CD4-positive, alpha-beta T cell treated with Interleukin-17A for 1 hour (primary cell): ENCODE measurements around the gene VENTX.
"Not testable (repeated sequence)": the region's sequence is repeated elsewhere in the genome, so short reads cannot be mapped to it uniquely, and the experiment has no call there.

Source experiments
- DNase-seq: peaks from one replicate; pipeline ENCODE4 v3.0.0-alpha.2; 2020

VENTX gene

DNA sequence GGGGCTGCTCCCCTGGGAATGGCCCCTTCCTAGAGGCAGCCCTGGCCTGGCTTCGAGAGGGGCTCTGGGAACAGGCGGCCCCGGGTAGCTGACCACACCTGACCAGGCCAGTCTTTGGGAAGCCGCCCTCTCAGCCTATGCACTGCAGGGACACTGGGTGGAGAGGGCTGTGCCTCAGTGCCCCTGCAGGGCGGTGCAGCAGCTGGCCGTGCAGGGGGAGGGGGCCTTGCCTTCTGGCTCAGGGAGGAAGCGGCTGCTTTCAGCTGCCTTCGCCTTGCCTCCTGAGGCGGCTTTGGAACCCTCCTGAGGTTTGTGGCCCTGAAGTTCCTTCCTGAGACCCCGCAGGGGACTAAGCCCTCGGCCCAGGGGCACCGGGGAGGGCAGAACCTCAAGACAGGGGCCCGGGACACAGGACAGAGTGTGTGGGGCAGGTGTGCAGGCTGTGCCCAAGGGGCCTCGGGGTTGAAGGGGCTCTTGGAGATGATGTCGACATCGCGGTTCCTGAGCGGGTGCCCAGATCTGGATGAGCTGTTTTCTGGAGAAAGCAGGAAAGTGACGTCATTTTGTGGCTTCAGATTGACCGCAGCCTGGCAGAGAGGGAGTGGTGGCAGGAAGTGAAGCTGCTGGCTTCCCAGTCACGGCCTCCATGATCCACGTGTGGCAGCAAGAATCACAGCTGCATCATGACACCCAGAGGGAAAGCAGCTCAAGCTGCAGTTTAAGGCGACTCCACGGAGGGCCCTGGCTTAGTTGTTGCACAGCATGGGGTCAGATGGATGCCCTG is 21.4 kb downstream of the VENTX start:
- DNase-seq: peak; percentile 86

DNA sequence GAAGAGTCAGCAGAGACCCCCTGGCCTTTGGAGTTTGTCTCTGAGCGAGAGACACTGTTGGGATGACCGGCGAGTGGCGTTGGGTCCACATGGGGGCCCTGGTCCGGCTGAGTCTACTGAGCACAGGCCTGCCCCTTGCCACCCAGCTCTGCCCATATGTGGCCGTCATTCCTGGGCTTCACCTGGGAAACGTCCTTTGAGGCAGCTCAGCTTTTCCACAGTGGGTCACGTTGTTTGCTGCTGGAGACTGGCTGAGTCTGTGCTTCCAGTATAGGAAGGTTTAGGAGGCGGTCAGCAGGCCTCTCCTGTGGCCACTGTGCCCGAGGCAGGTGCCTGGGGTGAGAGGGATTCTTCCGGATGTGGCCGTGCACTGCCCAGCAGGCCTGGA is 21.9 kb downstream of the VENTX start:
- no peak for DNase-seq

DNA sequence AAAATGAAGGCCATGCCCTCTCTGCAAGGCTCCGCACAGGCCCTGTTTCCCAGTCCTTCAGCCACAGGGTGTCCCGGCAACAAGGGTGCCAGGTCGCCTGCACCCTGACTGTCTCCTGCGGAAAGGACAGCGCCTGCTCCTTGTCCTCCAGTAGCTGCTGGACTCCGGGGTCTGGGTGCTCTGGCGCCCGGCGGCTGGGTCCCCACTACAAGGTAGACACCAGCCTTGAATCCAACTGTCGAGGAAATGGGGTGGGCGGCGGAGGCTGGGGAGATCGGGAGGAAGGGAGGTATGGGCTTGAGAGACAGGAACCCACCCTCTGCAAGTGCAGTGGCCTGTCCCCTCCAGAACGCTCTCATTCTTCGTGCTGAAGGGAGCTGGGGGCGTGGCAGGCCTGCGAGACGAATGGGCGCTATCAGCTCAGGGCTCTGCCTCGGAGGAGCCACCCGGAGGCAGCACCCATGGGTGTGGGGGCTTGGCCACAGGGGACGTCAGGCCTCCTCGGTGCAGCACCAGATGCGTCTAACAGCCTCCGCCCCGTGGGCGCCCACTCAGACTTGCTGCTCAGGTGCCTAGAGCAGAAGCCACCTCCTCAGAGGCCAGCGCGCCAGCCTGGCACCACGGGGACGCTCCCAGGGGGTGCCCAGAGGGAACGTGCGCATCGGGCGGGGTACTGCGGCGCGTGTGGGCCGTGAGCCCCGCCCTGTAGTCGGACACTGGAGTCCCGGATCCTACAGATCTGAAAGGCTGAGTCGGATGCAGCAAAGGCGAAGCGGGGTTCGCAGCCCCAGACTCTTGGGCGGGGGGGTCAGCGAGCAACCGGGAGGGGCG is 23.5 kb downstream of the VENTX start:
- peak; percentile 70 for DNase-seq

DNA sequence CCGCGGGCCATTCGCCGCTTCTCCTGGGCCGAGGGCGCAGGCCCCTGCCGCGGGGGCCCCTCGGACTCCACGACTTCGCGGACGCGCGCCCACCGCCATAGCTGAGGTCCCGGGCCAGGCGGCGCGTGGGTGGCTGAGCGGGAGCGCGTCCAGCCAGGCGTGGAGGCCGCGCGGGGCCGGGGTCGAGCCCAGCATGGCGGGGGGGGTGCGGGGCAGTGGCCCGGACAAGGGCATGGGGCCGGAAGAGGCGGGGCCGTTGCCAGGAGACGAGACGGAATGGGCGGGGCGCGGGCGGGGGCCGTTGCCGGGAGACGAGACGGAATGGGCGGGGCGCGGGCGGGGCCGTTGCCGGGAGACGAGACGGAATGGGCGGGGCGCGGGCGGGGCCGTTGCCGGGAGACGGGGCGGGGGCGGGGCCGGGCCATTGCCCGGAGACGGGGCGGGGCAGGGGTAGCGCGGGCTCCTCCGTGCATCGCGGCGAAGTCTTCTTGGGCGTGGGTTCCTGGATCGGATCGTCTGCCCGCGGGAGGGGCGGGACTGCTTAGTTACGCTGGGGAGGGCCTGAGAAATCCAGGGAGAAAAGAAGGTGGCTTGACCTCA is 24.2 kb downstream of the VENTX start:
- DNase-seq: peak; percentile 90

DNA sequence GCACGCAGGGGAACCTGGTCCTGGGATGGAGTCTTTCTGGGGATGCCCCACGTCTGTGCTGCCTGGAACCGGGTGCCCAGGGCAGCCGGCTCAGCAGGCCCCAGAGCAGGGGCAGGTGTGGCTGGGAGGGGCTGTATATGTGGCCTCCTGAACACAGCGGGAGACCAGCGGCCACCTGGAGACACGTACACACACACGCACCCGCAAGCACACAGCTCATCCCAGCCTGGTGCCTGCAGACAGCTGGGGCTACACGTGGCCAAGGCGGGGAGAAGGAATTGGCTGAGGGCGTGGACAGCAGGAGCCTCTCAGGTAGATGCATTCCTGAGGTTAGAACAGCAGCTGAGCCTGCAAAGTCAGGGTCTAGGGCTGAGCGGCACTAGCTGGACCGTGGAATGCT is 25.0 kb downstream of the VENTX start:
- DNase-seq: no peak

DNA sequence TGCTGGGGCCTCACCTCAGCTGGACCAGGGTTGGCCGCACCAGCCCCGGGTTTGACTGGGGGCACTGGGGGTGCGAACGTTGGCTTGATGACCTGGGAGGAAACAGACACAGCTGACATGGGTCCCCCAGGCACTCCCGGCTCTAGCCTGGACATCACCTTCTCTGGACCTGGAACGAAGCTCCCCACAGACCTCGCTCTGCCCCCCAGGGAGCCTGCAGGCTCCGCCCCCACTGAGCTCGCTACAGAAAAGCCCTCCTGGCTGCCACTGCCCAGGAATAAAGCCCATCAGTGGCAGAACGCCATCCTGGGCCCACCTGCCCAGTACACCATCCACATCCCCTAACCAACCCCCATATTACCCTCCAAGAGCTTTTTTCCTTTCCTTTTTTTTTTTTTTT is 26.0 kb downstream of the VENTX start:
- no peak for DNase-seq

DNA sequence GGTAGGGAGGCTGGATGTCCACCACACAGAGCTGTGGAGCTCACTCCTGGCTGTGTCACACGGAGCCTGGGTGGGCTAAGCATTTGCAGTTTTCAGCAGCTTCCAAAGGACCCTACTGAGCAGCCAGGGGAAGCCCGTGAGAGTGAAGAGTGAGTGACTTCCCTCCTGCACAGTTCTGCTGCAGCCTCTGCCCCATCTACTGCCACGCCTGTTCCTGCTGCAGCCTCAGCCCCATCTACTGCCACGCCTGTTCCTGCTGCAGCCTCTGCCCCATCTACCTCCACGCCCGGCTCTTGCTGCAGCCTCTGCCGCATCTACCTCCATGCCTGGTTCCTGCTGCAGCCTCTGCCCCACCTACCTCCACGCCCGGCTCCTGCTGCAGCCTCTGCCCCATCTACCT is 26.8 kb downstream of the VENTX start:
- DNase-seq: peak; percentile 61

DNA sequence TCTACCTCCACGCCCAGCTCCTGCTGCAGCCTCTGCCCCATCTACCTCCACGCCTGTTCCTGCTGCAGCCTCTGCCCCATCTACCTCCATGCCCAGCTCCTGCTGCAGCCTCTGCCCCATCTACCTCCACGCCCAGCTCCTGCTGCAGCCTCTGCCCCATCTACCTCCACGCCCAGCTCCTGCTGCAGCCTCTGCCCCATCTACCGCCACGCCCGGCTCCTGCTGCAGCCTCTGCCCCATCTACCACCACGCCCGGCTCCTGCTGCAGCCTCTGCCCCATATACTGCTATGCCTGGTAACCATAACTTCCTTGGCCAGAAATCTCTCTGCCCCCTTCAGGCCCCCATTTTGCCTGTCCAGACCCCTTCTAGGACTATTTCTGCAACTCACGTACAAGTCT is 27.4 kb downstream of the VENTX start:
- DNase-seq: not testable (repeated sequence)

DNA sequence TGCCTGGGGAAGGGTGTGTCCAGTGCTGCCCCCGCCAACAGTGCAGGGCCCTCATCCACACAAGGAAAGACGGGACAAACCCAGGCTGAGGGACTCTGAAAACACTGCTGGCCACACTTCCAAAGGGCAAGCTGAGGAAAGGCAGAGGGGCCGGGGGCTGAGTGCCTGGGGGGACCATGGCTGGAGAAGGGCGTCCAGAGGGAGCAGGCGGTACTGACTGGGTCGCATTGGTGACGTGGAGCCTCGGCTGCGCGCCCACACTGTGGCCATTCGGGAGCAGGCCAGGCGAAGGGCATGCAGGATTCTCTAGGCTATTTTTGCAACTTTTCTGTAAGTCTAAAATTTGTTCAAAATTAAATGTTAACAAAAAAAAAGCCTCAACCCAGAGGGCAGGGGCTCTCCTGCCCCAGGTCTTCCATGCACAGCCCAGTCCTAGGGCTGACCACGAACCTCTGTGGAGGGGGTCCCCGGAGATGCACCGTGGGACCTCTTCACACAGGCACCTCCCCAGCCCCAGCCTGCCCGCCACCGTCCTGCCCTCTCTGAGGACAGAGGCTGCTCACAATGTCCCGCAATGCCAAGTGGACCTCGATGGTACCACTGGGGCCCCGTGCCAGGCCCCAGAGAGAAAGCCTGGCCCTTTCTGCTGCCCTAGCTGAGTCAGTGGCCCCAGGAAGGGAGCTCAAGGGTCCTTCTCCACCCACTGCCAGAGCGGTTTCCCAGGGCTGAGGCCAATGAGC is 28.6 kb downstream of the VENTX start:
- DNase-seq: no peak

DNA sequence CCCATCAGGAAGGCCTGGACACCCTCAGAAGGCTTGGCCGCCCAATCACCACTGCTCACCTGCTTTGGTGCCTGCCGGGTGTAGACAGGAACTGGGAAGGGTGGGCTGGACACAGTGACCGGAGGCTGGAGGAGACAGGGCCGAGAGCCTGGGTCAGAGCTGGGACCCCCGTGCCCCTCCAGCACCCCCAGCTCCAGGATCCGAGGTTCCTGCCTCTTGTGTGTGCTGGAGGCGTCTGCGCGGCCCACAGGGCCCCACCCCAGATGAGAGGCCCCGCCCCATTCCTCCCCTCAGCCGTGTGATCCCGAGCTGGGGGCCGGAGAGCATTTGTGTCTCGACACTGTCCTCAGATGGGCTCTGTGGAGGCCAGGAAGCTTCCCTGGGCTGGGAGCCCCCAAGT is 29.6 kb downstream of the VENTX start:
- DNase-seq: no peak

DNA sequence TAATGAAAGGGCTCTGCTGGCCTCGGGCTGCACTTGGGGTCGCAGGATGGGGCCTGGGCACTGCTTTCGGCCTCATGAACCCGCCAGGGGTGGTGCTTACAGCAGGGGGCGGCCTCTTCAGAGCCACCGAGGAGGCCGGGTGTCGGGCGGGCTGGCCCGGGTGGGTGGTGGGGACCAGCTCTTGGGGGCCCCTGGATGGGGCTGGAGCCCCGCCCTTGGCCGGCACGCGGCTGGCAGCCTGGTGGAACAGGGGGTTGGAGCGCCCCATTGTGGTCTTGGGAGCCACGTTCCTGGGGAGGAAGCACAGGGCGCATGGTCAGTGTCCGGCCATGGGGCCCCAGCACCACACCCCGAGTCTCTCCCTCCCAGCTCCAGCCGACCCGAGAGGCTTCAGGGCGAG is 30.2 kb downstream of the VENTX start:
- no peak for DNase-seq

DNA sequence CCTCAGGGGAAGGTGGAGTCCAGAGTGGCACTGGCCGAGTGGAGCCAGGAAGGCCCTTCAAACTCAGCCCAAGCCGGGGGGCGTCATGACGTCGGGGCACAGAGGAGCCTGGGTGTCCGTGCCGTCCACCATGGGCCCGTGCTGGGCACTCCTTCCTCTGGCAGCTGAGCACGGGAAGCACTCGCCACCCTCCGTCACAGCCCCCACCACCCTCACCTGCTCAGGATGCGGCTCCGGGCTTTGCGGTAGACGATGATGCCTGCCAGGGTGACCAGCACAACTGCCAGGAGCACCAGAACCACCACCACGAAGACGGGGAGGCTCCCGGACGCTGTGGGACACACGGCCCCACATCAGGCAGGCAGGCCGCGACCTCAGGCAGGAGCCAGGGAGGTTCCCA is 30.9 kb downstream of the VENTX start:
- DNase-seq: no peak

DNA sequence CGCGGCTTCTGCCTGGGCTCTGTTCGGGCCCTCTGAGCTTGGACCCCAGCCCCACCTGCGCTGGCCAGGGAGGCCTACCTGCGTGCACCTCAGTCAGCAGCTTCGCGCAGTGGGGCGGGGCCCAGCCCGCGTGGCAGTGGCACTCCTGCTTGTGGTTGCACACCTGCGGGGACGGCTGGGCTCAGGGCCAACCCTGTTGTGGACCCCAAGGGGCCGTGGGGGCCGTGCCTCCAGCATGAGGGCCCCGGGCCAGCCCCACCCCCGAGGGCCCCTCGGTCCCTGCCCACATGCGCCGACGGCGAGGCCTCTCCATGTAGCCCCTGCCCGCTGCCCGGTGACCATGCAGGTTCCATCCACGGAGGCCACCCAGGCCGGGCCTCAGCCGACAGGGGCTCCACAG is 31.7 kb downstream of the VENTX start:
- DNase-seq: no peak

DNA sequence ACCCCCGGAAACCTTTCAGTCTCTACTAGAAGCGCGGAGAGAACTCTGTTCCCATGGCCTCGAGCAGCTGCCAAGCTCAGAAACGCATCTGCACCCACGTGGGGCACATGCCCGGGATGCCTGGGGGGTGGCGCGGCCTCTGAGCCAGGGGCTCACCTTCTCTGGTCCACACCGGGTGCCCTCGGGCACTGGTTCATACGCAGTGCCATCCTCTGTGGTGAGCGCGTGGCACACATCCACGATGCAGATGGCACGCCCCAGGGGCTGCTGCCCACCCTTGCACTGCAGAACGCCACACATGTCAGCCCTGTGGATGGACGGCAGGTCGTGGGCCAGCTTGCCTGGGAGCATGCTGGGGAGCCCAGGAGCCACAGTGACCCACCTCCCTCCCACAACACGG is 32.5 kb downstream of the VENTX start:
- no peak for DNase-seq

DNA sequence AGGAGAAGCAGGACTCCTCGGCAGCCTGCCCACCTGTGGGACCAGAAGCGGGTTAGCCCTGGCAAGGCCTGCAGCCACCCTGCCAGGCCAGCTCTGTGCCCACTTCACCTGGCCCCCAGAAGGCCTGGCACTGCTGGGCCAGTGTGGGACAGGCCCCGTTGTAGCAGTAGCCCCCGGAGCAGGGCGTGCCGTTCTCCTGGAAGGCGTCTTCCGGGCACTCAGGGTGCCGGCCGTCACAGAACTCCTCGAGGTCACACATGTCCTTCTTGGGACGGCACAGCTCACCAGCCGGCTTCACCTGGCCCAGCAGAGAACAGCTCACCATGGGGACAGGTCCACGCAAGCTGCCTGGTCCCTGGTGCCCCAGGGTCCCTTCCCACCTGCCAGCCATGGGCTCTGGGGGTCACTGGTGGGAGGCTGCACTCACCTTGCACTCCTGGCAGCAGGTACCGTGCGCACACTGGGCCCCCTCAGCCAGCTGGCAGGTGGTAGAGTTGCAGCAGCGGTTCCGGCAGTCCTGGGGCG is 33.2 kb downstream of the VENTX start:
- DNase-seq: no peak

DNA sequence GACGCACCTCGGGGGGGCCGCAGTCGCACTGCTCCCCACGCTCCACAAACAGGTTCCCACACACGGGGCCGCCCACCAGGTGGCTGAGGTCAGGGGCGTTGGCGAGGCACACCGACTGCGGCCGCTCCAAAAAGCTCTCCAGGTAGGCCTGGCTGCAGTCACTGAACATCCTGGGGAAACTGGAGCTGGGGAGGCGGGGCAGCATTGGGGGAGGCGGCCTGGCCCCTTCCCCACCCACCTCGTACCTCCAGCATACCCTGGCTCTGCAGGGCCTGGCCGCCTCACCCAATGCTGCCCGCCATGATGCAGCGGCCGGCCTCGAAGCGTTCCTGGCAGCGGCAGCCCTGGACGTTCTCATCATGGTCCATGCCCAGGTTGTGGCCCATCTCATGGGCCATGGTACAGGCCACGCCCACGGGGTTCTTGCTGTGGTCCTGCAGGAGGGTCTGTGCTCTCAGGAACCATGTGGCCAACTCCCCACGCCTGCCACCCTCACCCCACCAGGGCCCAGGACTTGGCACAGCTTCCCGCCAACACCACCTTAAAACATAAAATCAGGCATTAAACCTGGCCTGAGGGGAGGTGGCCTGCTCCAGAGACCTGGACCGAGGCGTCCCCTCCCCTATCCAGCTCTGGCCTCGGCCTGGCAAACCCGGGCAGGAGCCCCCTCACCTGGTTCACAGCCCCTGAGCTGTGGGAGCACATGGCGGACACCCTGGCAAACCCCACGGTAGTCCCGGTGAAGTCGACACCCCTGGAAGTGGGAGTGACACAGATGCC is 34.1 kb downstream of the VENTX start:
- no peak for DNase-seq

DNA sequence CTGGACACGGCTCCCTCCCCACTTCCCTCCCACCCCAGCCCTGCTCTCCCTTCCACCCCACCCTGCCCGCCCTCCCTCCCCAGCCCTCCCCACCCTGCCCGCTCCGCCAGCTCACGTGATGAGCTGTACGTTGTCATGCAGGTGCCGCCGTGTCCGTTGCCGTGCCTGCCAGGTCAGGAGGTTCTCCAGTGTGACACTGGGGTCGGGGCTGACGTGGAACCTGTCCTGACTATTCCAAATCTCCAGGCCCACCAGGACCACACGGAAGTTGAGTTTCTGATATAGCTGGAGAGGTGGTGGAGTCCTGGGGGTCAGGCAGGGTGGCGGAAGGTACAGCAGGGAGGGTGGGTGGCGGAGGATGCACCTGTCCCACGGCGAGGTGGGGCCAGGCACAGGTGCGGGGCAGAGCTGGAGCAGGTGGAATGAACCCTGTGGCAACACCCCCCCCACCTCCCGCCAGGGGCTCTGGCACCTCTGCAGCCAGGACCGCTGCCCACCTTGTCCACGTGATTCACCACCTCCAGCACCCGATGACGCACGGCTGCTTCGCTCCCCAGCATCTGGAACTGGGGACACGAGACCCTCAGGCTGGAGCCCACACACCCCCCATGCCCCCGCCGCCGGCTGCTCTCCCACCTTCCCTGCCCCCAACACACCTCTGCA is 34.8 kb downstream of the VENTX start:
- DNase-seq: no peak

DNA sequence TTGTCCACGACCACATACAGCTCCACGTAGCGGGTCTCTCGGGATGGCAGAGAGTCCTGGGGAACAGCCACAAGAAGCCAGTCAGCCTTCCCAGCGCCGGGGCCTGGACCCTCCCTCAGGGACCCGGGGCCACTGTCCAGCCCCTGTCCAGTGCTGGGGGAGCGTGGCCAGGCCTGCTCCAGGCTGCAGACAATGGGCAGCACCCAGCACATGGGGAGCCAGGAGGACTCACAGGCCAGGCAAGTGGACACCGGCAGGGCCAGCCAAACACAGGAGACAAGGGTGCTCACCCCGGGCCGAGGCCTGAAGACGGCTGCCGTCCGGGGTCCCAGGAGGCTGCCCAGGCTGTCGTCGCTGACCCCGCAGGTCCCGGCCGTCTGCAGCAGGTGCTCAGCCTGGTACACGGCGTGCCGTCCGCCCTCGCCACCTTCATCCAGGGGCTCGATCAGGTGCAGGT is 35.3 kb downstream of the VENTX start:
- no peak for DNase-seq

DNA sequence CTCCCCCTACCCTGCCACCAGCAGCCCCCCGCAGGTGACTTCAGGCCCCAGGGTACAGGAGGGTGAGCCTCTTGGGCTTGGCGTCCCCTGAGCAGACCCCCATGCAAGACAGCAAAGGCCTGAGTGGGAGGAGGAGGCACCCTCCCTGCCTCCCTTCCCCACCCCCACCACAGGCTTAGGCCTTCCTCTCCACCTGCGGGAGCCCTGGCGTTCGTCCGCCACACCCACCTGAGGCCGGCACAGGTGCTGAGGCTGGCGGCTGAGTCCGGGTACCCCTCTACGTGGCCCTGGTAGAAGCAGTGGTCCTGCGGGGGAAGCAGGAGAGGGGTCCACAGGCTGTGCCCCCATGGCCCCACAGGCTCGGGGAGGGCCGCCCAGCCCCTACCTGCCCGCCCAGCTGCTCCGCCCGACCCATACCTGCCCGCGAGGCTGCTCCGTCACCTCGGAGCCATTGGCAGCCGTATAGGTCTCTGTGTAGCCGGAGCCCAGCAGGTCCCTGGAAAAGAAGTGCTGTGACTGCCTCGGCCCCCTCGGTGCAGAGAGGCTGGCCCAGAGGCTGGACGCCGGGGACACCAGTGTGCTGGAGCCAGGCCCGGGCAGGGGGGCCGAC is 36.0 kb downstream of the VENTX start:
- DNase-seq: no peak

DNA sequence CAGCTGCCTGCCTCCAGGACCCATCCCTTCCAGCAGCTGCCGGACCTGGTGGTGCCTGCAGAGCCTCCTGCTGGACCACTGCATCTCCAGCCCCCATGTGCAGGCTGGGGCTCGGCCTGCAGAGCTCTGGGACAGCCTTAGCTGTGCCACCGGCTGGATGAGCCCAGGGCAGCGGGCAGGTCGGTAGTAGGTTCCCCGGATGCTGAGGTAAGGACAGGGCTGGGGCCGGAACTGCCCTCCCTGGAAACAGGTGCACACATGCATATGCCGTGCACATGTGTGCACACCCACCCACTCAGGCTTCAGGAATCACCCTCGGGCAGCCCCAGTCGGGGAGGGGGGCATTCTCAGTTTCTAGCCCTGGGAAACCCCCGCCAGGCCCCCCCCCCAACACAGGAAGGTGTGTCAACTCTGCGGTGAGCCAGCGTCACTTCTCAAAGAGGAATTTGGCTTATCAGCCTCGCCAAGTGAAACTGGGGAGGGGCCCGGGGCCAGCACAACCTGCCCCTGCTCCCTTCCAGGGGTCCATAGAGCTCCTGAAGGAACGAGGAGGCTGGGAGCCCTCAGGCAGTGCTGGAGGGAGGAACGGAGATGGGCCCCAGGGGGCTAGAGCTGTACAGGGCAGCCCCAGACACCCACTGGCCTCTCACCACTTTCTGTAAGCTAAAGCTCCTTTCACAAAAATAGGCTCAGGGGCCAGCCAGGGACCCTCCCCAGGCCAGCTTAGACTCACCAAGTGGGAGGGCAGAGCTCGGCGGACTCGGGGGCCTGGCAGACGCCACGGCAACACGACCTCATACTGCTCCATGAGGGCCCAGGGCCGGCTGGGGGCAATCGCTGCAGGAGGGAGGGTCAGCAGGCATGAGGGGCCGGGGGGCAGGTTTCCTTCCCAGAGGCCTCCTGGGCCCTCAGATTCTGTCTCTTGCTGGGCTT is 37.4 kb downstream of the VENTX start:
- peak; percentile 90 for DNase-seq
